ENCODE measurements around the gene SIGLEC12. TPM values are rescaled to one million over a fixed set of nuclear protein-coding genes. Genes with fewer than 3 reads are reported as not detected.

SIGLEC12 gene
- total and polyA plus RNA-seq, 9 of the 15 experiments (the other 6 are each of a cell fraction or from before 2014, with no cell fraction given), result 0.08 to 1.3 (median 0.54) TPM

DNA sequence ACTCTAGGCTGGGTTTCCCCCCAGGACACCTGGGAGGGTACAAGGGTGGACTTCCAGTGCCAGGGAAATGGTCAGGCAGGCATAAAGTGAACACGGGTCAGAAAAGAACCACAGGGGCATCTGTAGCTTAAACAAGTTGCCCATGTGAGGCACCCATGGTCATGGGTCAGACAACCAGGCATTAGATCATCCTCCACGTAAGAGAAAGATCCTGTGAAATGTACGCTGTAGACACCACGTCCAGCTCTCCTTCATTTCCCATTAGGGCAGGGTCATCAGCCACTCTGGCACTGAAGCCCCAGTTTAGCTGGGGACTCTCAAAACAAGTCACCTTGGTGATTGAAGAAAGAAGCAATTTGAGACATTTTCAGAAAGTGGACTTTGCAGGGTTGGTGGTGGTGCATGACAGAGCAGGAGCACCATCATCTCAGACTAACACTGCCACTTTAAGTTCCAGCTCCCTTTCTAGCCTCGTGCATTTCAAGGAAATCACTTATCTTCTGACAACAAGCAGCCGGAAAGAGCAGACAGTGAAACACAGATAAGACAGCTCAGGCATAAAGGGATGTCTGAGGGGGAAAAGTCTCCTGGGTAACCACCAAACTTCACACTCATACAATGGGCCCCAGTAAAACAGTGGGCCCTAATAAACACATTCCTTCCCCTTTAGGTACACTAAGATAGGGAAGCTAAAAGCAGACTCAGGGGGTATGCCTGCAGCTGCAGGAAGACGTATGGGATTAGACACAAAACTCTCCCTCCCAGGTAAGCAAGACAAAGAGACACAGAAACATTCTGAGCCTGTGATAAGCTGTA, 46.0 kb upstream of the SIGLEC12 start (continued):
- TF ChIP-seq ARHGAP35 (IDR thresholded peaks at IDR 0.05; ENCODE audit: partially characterized antibody), result no peak
- peak; percentile 11; the same call in 1 of the 2 replicates for TF ChIP-seq ZNF830 (CRISPR knock-in tag; IDR thresholded peaks at IDR 0.05)
- no peak; the same call in 1 of the 2 replicates for TF ChIP-seq PHF8 (IDR thresholded peaks at IDR 0.05; ENCODE audit: borderline replicate concordance, low read length)
- TF ChIP-seq ZKSCAN8 (CRISPR knock-in tag; IDR thresholded peaks at IDR 0.05), result peak; percentile 78
- TF ChIP-seq, protein P1, sequence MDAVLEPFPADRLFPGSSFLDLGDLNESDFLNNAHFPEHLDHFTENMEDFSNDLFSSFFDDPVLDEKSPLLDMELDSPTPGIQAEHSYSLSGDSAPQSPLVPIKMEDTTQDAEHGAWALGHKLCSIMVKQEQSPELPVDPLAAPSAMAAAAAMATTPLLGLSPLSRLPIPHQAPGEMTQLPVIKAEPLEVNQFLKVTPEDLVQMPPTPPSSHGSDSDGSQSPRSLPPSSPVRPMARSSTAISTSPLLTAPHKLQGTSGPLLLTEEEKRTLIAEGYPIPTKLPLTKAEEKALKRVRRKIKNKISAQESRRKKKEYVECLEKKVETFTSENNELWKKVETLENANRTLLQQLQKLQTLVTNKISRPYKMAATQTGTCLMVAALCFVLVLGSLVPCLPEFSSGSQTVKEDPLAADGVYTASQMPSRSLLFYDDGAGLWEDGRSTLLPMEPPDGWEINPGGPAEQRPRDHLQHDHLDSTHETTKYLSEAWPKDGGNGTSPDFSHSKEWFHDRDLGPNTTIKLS (IDR thresholded peaks at IDR 0.05; ENCODE audit: borderline replicate concordance, low read depth), result no peak
- no peak for TF ChIP-seq GABPB2 (CRISPR knock-in tag; conservative IDR thresholded peaks at IDR 0.05)
- no peak for TF ChIP-seq DNMT1 (IDR thresholded peaks at IDR 0.05)
- peak; percentile 71 to 81 for TF ChIP-seq KDM1A (IDR thresholded peaks at IDR 0.05)
- peak; percentile 99 for TF ChIP-seq NCOR1 (IDR thresholded peaks at IDR 0.05)
- TF ChIP-seq CBX3 (IDR thresholded peaks at IDR 0.05; ENCODE audit: borderline replicate concordance in 1 of 2, low read length in 2 of 2), result no peak
- no peak for TF ChIP-seq NR2C1 (IDR thresholded peaks at IDR 0.05)
- peak; percentile 56; the same call in 1 of the 2 replicates for TF ChIP-seq NR2C1 (tag; IDR thresholded peaks at IDR 0.05)
- TF ChIP-seq BACH1 (tag; IDR thresholded peaks at IDR 0.05), result no peak; the same call in none of the 2 replicates
- no peak for TF ChIP-seq SLC30A9 (CRISPR knock-in tag; IDR thresholded peaks at IDR 0.05)
- peak; percentile 97 for TF ChIP-seq GATA2 (CRISPR knock-in tag; IDR thresholded peaks at IDR 0.05)
- TF ChIP-seq, protein P2, sequence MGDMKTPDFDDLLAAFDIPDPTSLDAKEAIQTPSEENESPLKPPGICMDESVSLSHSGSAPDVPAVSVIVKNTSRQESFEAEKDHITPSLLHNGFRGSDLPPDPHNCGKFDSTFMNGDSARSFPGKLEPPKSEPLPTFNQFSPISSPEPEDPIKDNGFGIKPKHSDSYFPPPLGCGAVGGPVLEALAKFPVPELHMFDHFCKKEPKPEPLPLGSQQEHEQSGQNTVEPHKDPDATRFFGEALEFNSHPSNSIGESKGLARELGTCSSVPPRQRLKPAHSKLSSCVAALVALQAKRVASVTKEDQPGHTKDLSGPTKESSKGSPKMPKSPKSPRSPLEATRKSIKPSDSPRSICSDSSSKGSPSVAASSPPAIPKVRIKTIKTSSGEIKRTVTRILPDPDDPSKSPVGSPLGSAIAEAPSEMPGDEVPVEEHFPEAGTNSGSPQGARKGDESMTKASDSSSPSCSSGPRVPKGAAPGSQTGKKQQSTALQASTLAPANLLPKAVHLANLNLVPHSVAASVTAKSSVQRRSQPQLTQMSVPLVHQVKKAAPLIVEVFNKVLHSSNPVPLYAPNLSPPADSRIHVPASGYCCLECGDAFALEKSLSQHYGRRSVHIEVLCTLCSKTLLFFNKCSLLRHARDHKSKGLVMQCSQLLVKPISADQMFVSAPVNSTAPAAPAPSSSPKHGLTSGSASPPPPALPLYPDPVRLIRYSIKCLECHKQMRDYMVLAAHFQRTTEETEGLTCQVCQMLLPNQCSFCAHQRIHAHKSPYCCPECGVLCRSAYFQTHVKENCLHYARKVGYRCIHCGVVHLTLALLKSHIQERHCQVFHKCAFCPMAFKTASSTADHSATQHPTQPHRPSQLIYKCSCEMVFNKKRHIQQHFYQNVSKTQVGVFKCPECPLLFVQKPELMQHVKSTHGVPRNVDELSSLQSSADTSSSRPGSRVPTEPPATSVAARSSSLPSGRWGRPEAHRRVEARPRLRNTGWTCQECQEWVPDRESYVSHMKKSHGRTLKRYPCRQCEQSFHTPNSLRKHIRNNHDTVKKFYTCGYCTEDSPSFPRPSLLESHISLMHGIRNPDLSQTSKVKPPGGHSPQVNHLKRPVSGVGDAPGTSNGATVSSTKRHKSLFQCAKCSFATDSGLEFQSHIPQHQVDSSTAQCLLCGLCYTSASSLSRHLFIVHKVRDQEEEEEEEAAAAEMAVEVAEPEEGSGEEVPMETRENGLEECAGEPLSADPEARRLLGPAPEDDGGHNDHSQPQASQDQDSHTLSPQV (IDR thresholded peaks at IDR 0.05), result peak; percentile 84
- peak; percentile 16; the same call in 1 of the 2 replicates for TF ChIP-seq NR2C2 (CRISPR knock-in tag; IDR thresholded peaks at IDR 0.05)
- no peak; the same call in 1 of the 2 replicates for TF ChIP-seq NR2C2 (tag; IDR thresholded peaks at IDR 0.05)
- TF ChIP-seq GTF2A2 (tag; IDR thresholded peaks at IDR 0.05), result no peak
- TF ChIP-seq MTA3 (IDR thresholded peaks at IDR 0.05; ENCODE audit: borderline replicate concordance), result peak; percentile 81
- TF ChIP-seq, protein P3, sequence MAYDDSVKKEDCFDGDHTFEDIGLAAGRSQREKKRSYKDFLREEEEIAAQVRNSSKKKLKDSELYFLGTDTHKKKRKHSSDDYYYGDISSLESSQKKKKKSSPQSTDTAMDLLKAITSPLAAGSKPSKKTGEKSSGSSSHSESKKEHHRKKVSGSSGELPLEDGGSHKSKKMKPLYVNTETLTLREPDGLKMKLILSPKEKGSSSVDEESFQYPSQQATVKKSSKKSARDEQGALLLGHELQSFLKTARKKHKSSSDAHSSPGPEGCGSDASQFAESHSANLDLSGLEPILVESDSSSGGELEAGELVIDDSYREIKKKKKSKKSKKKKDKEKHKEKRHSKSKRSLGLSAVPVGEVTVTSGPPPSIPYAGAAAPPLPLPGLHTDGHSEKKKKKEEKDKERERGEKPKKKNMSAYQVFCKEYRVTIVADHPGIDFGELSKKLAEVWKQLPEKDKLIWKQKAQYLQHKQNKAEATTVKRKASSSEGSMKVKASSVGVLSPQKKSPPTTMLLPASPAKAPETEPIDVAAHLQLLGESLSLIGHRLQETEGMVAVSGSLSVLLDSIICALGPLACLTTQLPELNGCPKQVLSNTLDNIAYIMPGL (CRISPR knock-in tag; IDR thresholded peaks at IDR 0.05), result no peak

All from K562 (cell line).